ENCODE results near the gene MANBA.
"Not testable (repeated sequence)": the region's sequence is repeated elsewhere in the genome, so short reads cannot be mapped to it uniquely, and the experiment has no call there.

The MANBA gene

DNA sequence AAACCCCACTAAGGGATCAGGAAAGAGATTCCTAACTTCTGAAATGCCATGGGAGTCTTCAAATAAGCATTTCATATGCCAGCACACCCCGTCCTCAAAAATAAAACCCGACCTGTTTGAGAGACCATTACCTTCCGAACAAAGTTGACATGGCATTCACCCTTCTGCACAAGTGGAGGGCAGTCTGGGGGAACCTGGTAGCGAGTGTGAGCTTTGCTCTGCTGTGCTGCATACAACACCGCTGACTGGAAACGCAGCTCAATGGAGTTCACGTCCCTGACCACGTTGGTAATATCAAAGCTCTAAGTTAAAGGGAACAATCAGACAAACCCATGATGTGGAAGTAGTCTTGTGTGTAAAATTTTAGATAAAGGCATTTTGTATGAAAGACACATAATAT is 38.0 kb downstream of the MANBA start:
- no peak for DNase-seq (ENCODE audit: low read depth)

GRCh38 chr4:102718833-102719575 is 41.8 kb downstream of the MANBA start:
- DNase-seq (ENCODE audit: low read depth), result not testable (repeated sequence)

DNA sequence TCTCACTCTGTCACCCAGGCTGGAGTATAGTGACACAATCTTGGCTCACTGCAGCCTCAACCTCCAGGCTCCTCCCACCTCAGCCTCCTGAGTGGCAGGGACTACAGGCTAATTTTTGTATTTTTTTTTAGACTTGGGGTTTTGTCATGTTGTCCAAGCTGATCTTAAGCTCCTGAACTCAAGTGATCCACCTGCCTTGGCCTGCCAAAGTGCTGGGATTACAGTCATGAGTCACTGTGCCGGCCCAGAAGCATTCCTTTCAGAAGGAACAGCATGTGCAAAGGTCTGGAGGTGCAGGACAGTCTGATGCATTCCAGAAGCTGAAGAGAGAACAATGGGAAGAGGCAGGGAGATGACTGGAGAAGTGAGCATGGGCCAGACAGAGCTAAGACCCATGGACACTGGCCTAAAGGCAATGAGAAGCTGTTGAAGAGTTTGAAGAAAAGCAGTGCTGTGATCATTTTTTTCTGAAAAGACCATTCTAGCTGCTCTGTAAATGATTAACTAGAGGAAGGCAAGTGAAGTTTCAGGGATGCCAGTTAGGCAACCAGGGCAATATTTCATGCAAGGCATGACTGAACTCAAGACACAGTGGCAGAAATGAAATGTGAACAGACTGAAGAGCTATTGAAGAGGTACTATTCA is 43.2 kb downstream of the MANBA start:
- DNase-seq (ENCODE audit: low read depth), result no peak

GRCh38 chr4:102715057-102715456 is 45.7 kb downstream of the MANBA start:
- DNase-seq (ENCODE audit: low read depth), result no peak

DNA sequence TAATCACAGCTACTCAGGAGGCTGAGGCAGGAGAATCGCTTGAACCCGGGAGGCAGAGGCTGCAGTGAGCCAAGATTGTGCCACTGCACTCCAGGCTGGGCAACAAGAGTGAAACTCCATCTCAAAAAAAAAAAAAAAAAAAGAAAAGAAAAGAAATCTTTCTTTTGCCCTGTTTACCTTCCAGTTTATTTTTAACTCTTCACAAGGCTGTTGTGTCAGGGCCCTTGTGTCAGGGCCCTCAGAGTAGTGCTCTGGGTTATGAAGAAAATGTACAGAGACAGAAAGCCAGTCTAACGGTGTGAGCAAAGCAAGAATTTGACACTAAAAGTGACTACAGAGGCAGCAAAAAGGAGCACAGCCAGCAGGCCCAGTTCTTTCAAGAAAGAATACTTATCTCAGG is 47.0 kb downstream of the MANBA start:
- DNase-seq (ENCODE audit: low read depth), result not testable (repeated sequence)

- DNase-seq (ENCODE audit: low read depth), result no peak
Observed at GRCh38 chr4:102713096-102713495, 47.7 kb downstream of the MANBA start.

DNA sequence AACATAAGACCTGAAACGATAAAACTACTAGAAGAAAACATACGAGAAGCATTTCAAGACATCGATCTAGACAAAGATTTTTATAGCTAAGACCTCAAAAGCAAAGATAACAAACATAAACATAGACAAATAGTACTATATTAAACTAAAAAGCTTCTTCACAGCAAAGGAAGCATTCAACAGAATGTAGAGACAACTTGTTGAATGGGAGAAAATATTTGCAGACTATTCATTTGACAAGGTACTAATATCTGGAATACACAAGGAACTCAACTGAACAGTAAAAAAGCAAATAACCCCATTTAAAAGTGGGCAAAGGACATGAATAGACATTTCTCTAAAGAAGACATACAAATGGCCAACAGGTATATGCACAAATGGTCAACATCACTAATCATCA is 49.8 kb downstream of the MANBA start:
- DNase-seq (ENCODE audit: low read depth), result no peak

GRCh38 chr4:102709060-102709459 is 51.7 kb downstream of the MANBA start:
- DNase-seq (ENCODE audit: low read depth), result not testable (repeated sequence)

- no peak for DNase-seq (ENCODE audit: low read depth)
Observed at GRCh38 chr4:102707150-102707549, 53.6 kb downstream of the MANBA start.

DNA sequence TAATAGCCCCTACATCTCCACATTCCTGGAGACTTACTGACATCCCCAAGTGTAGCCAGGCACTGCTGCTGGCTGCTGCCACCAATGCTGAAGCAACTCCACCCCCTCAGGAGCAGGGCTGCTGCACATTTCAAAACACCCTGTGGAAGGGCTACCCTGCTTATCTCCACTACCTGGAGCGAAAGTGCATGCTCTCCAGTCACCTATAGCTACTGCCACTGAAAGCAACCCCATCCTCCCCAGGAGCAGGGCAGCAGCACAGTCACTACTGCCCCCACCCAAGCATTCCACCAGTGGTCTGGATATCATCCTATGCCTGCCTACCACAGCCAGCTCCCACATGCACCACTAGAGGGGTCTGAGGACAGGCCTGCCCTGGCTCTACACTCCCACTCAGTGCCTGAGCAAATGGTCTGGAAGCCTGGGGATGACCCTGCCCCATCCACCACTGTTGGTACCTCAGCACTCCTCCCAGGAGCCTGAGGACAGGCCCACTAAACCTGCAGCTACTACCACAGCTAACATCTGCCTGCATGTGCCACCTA is 55.3 kb downstream of the MANBA start:
- DNase-seq (ENCODE audit: low read depth), result no peak

DNA sequence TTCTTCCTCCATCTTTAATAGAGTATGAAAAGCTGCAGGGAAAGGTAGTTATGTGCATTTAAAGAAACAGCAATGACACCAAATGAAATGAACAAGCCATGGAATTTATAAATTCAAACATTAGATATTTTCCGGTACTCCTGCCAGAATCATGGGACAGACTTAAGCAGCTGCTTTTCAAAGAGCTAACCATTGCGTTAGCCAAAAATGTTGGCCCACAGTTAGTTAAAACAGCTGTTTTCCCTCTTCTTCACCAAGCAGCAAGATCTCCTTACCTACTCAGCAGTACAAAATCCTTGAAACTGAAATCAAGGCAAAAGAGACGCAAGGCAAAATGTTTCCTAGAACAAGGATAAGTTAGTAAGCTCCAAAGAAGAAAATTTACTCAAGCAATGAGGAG is 64.0 kb downstream of the MANBA start:
- DNase-seq (ENCODE audit: low read depth), result no peak

GRCh38 chr4:102694791-102695190 is 66.0 kb downstream of the MANBA start:
- no peak for DNase-seq (ENCODE audit: low read depth)

GRCh38 chr4:102693861-102694260 is 66.9 kb downstream of the MANBA start:
- DNase-seq (ENCODE audit: low read depth), result no peak

- no peak for DNase-seq (ENCODE audit: low read depth)
Observed at GRCh38 chr4:102693262-102693850, 67.4 kb downstream of the MANBA start.

- no peak for DNase-seq (ENCODE audit: low read depth)
Observed at GRCh38 chr4:102692474-102692873, 68.3 kb downstream of the MANBA start.

- DNase-seq (ENCODE audit: low read depth), result no peak
Observed at GRCh38 chr4:102687982-102688433, 72.8 kb downstream of the MANBA start.

DNA sequence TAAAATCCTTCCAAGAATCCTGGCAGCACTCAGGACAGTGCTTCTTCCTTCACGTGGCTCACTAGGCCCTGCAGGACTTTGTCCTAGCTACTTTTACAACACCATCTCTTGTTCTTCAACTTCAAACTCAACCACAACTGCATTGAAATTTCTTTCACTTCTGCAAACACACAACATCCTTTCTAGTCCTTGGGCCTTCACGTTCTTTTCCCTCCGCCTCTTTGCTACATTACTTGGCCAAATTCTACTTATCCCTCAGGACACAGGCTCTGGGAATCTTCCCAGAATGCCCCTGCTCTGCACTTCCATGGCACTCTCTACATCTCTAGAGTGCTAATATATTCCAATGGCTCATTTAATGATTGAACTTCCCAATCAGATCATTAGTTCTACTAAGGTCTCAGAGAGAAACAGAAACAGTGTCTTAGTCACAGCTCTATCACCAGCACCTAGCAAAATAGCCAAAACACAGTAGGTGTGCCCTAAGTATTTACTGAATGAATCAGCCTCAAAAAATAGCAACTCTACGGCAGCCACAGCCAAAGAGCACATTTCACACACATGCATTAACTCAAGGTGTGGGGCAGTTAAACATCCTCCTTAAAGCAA is 73.3 kb downstream of the MANBA start:
- no peak for DNase-seq (ENCODE audit: low read depth)

DNA sequence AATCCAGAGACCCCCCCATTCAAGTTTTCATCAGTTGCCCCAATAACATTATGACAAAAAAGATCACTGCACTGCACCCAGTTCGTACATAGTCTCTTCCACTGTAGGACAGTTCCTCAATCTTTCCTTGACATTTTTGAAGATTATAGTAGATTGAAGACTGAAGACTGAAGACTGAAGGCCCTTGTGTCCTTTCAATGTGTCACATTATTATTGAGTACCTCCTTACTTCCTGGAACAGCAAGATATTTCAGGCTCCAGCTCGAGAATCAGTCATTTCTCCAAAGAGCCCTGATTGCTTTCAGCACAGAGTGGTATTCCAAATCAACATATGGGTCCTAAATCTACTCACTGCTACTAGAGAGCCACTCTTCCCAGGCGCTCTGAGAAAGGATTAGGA is 75.0 kb downstream of the MANBA start:
- no peak for DNase-seq (ENCODE audit: low read depth)

DNA sequence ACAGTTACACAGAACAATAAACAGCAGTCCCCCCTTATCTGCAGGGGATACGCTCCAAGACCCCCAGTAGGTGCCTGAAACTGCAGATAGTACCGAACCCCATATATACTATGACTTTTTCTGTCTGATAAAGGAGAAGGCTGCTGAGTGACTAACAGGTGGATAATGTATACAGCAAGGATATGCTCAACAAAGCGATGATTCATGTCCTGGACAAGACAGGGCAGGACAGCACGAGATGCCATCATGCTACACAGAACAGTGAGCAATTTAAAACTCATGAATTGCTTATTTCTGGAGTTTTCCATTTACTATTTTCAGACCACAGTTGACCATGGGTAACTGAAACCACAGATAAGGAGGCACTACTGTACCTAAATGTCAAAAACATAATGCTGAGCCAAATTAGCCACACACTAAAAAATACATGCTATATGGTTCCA is 76.1 kb downstream of the MANBA start:
- no peak for DNase-seq (ENCODE audit: low read depth)

DNA sequence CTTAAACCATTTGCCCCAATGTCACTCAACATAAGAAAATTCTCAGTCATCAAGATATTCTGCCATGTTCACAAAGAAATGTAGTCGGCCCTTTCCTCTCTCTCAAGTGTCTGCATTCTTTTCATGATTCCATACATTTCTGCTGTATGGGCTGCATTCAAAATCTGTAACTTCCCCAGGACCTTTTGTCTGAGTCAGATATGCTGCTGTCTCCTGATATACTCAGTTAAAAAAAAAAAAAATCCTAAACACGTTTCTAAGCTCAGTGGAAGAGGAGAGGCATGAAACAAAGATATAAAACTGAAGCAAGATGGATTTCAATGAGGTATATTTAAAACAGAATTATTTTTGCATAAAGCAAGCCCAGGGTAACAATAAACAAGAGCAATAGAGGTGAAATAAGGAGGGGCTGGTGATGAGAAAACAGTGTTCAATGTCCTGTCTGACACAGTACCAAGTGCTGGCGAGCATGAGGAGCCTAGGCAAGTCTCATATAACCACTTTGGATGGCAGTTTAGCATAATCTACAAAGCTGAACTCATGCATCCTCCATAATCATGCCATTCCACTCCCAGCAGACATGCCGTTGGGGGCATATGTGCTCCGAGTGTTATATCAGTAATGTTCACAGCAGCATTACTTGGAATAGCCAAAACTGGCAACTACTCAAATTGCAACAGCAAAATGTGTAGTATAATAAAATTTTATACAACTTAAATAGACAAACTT is 76.7 kb downstream of the MANBA start:
- no peak for DNase-seq (ENCODE audit: low read depth)

DNA sequence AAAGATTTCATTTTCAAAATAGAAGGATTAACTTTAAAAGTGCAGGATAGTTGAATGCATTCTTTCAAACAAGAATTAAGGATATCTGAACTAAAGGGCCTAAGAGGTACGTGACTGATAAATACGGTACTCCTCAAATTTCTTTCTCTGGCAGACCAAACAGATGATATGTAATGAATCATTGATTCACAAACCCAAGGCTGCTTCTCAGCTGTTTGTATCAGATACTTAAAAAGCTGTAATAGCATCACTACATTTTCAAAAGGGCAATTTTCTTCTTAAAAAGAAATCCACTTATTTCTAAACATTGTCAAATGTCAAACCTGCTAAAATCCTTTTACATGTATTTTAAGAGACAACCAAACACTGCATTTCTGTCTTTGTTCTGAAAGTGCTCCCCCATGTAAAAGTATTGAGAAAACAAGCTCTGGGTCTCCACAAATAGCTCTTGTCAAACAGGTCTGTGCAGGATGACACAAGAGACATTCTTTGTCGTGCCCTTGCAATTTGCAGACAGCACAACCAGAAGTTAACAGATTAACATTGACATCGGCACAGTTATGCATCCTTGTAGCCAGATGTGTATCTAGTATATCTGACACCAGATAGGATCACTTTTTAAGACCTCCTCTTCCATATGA is 82.0 kb downstream of the MANBA start:
- no peak for DNase-seq (ENCODE audit: low read depth)
